C4-2B (cell line): ENCODE data around the gene DLG1.

Experiments
- ZFX ChIP-seq: fragments of 450-650 bp; IDR thresholded peaks from 2 replicates; pipeline ENCODE4 v1.6.1; 2017
- TF ChIP-seq, protein P1 (sequence below): fragments of 450-650 bp; conservative IDR thresholded peaks from 2 replicates; pipeline ENCODE4 v1.5.1; 2017; ENCODE audit warnings: mild to moderate bottlenecking

GRCh38 chr3:197144188-197144587, 154.2 kb downstream of the DLG1 start:
- TF ChIP-seq, protein P1, sequence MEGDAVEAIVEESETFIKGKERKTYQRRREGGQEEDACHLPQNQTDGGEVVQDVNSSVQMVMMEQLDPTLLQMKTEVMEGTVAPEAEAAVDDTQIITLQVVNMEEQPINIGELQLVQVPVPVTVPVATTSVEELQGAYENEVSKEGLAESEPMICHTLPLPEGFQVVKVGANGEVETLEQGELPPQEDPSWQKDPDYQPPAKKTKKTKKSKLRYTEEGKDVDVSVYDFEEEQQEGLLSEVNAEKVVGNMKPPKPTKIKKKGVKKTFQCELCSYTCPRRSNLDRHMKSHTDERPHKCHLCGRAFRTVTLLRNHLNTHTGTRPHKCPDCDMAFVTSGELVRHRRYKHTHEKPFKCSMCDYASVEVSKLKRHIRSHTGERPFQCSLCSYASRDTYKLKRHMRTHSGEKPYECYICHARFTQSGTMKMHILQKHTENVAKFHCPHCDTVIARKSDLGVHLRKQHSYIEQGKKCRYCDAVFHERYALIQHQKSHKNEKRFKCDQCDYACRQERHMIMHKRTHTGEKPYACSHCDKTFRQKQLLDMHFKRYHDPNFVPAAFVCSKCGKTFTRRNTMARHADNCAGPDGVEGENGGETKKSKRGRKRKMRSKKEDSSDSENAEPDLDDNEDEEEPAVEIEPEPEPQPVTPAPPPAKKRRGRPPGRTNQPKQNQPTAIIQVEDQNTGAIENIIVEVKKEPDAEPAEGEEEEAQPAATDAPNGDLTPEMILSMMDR, result no peak
- TF ChIP-seq ZFX, result no peak
